MG63 (cell line): ENCODE data around the gene NCOA4. TPM values are rescaled to one million over a fixed set of nuclear protein-coding genes. Genes with fewer than 3 reads are reported as not detected.
A peak's percentile ranks its signal among the peaks of the same experiment; 100 is the strongest.
"Not testable (repeated sequence)": the region's sequence is repeated elsewhere in the genome, so short reads cannot be mapped to it uniquely, and the experiment has no call there.

Experiments
- DNase-seq: peaks from one replicate; pipeline ENCODE4 v3.0.0-alpha.2; 2020
- H3K27me3 ChIP-seq: fragments of 250-450 bp; sonication (Bioruptor Pico); 2 replicates; pipeline ENCODE4 v1.5.1; 2020; ENCODE audit warnings: mild to moderate bottlenecking, moderate library complexity
- H3K36me3 ChIP-seq: fragments of 250-450 bp; sonication (Bioruptor Pico); 2 replicates; pipeline ENCODE4 v1.5.1; 2020; ENCODE audit warnings: mild to moderate bottlenecking, moderate library complexity
- H3K4me3 ChIP-seq: fragments of 250-450 bp; sonication (Bioruptor Pico); 2 replicates; pipeline ENCODE4 v1.5.1; 2020; ENCODE audit warnings: mild to moderate bottlenecking, moderate library complexity
- H3K9me3 ChIP-seq: fragments of 250-450 bp; sonication (Bioruptor Pico); 2 replicates; pipeline ENCODE4 v1.5.1; 2020; ENCODE audit warnings: mild to moderate bottlenecking, moderate library complexity
- total RNA-seq: library from RNA; depleted of rRNA; stranded (reverse); fragments of >200 nt; shearing (Covaris generic); gene quantifications from 2 replicates; pipeline ENCODE4 v1.2.3, GENCODE V29; 2014; ENCODE audit warnings: low replicate concordance; rRNA removed

The NCOA4 gene
- total RNA-seq, 1 experiment from 2014 or later = 204 TPM

- not testable (repeated sequence) for H3K27me3 ChIP-seq, H3K9me3 ChIP-seq, H3K36me3 ChIP-seq
- DNase-seq = peak; percentile 90
- peak within 1 kb of the TSS; percentile 88 for H3K4me3 ChIP-seq
These were observed 58.2 kb downstream of the NCOA4 start, which contains the start of gene TIMM23 for GRCh38 chr10:45972106-45972812. Gene TIMM23, plus strand, starts transcription at chr10:45972489. Its CDS starts 136 bp downstream, at chr10:45972625.

GRCh38 chr10:45971742-45972105 lies 58.7 kb downstream of the NCOA4 start:
- not testable (repeated sequence) for DNase-seq, H3K9me3 ChIP-seq, H3K36me3 ChIP-seq, H3K27me3 ChIP-seq
- peak overlapping the region; percentile 88 for H3K4me3 ChIP-seq

DNA sequence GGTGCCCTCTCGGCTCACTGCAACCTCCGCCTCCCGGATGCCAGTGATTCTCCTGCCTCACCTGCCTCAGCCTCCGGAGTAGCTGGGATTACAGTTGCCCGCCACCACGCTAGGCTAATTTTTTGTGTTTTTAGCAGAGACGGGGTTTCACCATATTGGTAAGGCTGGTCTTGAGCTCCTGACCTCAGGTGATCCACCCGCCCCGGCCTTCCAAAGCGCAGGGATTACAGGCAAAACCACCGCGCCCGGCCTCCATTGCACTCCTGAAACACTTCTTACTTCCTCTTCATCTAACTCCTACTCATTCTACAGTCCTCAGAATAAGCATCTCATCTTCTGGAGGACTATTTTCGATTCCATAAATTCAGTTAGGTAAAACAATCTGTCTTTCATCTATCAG lies 59.4 kb downstream of the NCOA4 start:
- H3K36me3 ChIP-seq, DNase-seq, H3K9me3 ChIP-seq, H3K27me3 ChIP-seq: not testable (repeated sequence)
- peak overlapping the region; percentile 88 for H3K4me3 ChIP-seq

DNA sequence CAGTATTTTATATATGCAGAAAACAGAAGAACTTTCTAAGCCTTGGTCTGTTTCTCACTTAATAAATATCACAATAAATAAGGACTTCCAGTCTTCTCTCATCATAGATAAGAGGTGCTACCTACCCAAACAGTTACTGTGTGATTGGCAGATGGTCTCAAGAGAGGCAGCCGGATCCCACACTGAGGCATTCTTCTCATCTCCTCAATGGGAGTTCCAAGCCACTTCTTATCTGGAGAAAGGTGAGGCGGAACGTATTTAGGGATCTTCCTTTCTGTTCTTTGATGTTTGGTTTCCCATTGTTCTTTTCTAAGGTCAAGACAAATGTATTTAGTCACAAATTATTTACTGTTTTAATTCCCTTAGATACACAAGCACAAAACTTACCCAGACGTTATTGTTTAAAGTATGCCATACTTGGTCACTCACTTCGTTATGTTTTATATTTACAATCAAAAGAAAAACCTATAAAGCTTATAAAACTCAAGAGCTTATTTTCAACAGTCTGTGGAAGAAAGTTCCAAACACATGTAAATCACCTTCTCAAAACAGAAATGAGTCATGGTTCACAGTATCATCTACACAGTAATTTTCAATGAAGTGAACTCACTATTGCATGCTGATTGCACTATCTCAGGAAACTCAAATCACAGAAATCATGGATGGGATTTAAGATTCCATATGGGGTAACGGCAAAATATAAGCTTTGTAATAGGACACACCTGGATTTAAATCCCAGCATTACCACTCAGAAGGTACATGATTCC lies 67.6 kb downstream of the NCOA4 start:
- DNase-seq, H3K27me3 ChIP-seq, H3K36me3 ChIP-seq, H3K4me3 ChIP-seq, H3K9me3 ChIP-seq: not testable (repeated sequence)

DNA sequence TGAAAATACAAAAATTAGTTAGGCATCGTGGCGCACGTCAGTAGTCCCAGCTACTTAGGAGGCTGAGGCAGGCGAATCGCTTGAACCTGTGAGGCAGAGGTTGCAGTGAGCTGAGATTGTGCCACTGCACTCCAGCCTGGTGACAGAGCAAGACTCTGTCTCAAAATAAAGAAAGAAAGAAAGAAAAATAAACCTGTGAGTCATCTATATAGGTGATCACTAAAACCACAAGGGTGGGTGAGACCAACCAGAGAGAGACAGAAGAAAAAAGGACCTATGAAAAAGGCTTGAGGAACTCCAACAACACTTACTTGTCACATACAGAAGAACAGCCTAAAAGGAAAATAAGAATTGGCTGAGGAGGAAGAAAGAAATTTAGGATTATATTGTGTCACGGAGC lies 72.5 kb downstream of the NCOA4 start:
- H3K9me3 ChIP-seq, H3K36me3 ChIP-seq, H3K27me3 ChIP-seq, DNase-seq, H3K4me3 ChIP-seq: not testable (repeated sequence)

GRCh38 chr10:45956634-45957033 lies 73.8 kb downstream of the NCOA4 start:
- not testable (repeated sequence) for H3K9me3 ChIP-seq, H3K27me3 ChIP-seq, DNase-seq, H3K36me3 ChIP-seq, H3K4me3 ChIP-seq

Other genes with a start within 250 kb of the NCOA4 start
- gene AGAP4, start 183.1 kb downstream of the NCOA4 start, total RNA-seq = 0.76 and 2.2 TPM in 2 replicates
- 145 and 178 TPM in 2 replicates for gene TIMM23, start 58.1 kb downstream of the NCOA4 start, total RNA-seq
- not detected in 2 replicates for gene MSMB, start 15.6 kb upstream of the NCOA4 start, total RNA-seq